PFSK-1 (cell line): ENCODE data around the gene PPP1R1B.

Source experiments
- FOXP2 ChIP-seq: optimal IDR thresholded peaks from 2 replicates; pipeline ENCODE3; 2011; ENCODE audit warnings: borderline replicate concordance, control low read depth, inconsistent platforms; ENCODE audit not compliant: insufficient read depth; ENCODE audit errors: extremely low read length, extremely low read depth
- POLR2AphosphoS5 ChIP-seq: IDR thresholded peaks from 2 replicates; pipeline ENCODE4 v1.6.1; 2012; ENCODE audit warnings: low read depth, mild to moderate bottlenecking, control low read depth, low read length, moderate library complexity
- SIN3A ChIP-seq: IDR thresholded peaks from 2 replicates; pipeline ENCODE4 v1.6.1; 2012; ENCODE audit warnings: mild to moderate bottlenecking, low read length, moderate library complexity, borderline replicate concordance; ENCODE audit not compliant: insufficient read depth
- TAF1 ChIP-seq: IDR thresholded peaks from 2 replicates; pipeline ENCODE4 v1.6.1; 2012; ENCODE audit warnings: low read length, control low read depth, borderline replicate concordance; ENCODE audit not compliant: insufficient read depth
- TF ChIP-seq, protein P1 (sequence below), 2 experiments: IDR thresholded peaks; 2 replicates each; pipeline versions ENCODE4 v1.6.1 to v1.8.0; 2011 to 2012; ENCODE audit warnings: low read depth in 2 of 2, low read length in 2 of 2, control low read depth in 1 of 2, inconsistent platforms in 1 of 2, mild to moderate bottlenecking in 1 of 2, moderate library complexity in 1 of 2; ENCODE audit not compliant: insufficient read depth in 1 of 2

The PPP1R1B gene

DNA sequence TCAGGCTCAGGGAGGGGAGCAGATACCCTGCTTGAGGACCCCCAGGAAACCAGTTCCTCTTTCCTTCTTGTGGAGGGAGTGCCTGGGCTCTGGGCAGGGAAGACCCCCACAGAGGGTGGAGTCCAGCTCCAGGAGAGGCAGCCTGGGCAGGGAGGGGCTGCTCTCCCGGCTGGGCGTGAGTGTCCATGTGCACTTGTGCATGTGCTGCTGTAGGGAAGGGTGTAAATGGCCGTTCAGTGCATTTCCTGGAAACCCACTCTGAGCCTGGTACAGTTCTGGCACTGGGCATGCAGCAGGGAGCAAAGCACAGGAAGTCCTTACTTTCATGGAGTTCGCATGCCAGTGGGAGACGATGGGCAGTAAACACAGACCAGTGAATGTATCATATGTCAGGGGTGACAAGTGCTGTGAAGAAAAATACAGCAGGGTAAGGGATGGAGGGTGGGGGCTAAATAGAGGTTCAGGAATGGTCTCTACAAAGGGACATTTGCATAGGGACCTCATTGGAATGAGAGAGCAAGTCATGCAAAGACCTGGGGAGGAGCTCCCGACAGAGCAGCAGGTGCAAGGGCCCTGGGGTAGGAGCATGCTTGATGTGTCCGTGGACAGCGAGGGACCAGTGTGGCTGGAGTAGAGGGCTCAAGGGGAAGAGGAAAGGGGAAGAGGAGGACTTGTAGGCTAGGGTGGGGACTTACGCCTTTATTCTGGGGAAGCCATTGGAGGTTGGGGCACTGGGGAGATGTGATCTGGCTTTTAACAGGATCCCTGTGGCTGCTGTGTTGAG is 15.7 kb downstream of the PPP1R1B start:
- TF ChIP-seq, protein P1, sequence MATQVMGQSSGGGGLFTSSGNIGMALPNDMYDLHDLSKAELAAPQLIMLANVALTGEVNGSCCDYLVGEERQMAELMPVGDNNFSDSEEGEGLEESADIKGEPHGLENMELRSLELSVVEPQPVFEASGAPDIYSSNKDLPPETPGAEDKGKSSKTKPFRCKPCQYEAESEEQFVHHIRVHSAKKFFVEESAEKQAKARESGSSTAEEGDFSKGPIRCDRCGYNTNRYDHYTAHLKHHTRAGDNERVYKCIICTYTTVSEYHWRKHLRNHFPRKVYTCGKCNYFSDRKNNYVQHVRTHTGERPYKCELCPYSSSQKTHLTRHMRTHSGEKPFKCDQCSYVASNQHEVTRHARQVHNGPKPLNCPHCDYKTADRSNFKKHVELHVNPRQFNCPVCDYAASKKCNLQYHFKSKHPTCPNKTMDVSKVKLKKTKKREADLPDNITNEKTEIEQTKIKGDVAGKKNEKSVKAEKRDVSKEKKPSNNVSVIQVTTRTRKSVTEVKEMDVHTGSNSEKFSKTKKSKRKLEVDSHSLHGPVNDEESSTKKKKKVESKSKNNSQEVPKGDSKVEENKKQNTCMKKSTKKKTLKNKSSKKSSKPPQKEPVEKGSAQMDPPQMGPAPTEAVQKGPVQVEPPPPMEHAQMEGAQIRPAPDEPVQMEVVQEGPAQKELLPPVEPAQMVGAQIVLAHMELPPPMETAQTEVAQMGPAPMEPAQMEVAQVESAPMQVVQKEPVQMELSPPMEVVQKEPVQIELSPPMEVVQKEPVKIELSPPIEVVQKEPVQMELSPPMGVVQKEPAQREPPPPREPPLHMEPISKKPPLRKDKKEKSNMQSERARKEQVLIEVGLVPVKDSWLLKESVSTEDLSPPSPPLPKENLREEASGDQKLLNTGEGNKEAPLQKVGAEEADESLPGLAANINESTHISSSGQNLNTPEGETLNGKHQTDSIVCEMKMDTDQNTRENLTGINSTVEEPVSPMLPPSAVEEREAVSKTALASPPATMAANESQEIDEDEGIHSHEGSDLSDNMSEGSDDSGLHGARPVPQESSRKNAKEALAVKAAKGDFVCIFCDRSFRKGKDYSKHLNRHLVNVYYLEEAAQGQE (IDR thresholded peaks at IDR 0.05; ENCODE audit: insufficient read depth in 1 of 2, low read depth in 2 of 2, low read length in 2 of 2) = no peak
- TF ChIP-seq TAF1 (no peak), FOXP2 (no peak), SIN3A (no peak), POLR2AphosphoS5 (no peak)

DNA sequence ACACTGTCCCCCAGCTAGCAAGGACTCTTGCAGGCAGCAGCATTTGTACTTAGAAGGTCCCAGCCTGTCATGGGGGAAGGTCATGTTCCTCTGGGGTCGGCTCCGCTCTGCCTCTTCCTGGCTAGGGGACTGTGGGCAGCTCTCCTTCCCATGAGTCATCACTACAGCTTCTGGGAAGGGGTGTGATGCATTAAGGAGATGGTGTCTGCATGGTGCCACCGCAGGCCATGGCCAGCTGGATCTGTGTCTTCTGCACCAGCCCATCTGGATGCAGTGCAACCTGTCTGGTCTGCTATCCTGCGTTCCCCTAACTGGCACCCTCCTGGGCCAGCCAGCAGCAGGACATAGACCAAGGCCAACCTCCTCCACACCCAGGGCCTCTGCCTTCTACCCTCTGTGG is 16.5 kb downstream of the PPP1R1B start:
- TF ChIP-seq POLR2AphosphoS5 = no peak
- TF ChIP-seq TAF1 = no peak
- no peak for TF ChIP-seq FOXP2
- TF ChIP-seq, protein P1 (IDR thresholded peaks at IDR 0.05; ENCODE audit: insufficient read depth in 1 of 2, low read depth in 2 of 2, low read length in 2 of 2) = no peak
- TF ChIP-seq SIN3A = no peak

DNA sequence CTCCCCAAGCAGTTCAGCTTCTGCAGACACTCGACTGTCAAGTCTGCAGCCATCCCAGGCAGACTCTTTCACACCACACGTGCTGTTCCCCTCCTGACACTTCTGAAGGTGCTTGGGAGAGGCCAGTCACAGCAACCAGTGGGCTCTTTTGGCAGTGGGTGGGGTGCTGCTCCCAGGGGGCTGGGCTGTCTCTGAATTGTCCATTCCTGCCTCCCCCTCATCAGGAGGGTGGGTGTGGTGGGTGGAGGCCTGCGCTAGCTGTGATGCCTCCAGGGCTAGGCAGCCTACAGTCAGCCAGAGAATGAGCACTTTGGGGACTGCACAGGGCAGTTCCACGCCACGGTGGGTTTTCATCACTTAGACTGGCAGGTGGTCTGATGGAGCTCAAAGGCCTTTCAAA is 20.5 kb downstream of the PPP1R1B start:
- TF ChIP-seq SIN3A (no peak), TAF1 (no peak), POLR2AphosphoS5 (no peak), FOXP2 (no peak)
- TF ChIP-seq, protein P1 (IDR thresholded peaks at IDR 0.05; ENCODE audit: insufficient read depth in 1 of 2, low read depth in 2 of 2, low read length in 2 of 2) = no peak

DNA sequence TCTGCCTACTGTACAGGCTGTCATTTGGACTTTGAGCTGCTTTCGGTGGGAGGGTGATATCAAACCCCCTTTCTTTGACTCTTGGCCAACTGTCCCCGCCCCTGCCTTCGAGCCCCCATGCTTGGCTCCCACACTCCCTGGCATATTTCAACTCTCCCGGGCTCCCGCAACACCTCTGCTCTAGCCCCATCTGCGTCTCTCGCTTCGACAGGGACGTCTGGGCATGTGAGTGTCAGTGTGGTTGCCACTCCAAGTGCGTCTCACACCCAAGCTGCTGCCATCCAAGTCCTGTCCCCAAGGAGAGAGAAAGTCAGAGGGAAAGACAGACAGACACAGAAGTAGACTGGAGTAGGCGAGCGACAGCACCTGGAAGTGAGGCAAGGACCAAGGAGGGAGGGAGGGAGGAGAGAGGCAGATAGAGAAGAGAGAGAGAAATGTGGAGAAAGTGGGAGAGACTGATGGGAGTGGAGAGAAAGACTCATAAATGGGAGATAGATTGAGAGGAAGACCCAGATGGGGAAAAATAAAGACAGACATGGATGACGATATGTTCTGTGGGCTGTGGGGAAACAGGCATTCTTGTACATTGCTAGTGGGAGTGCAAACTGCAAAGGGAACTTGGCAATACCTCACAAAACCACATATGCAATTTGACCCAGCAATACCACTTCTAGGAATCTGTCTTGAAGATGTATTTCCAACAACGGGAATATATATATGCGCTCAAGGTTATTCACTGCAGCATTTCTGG is 22.0 kb downstream of the PPP1R1B start:
- TF ChIP-seq POLR2AphosphoS5 = no peak
- no peak for TF ChIP-seq TAF1
- TF ChIP-seq, protein P1 (IDR thresholded peaks at IDR 0.05; ENCODE audit: insufficient read depth in 1 of 2, low read depth in 2 of 2, low read length in 2 of 2) = no peak
- no peak for TF ChIP-seq SIN3A
